Dedifferentiated amniotic fluid mesenchymal stem cell (primary cell): ENCODE data around the gene STAC2.

Experiments
- DNase-seq: peaks from one replicate; pipeline ENCODE4 v3.0.0-alpha.2; 2016; ENCODE audit errors: extremely low spot score

STAC2 gene

DNA sequence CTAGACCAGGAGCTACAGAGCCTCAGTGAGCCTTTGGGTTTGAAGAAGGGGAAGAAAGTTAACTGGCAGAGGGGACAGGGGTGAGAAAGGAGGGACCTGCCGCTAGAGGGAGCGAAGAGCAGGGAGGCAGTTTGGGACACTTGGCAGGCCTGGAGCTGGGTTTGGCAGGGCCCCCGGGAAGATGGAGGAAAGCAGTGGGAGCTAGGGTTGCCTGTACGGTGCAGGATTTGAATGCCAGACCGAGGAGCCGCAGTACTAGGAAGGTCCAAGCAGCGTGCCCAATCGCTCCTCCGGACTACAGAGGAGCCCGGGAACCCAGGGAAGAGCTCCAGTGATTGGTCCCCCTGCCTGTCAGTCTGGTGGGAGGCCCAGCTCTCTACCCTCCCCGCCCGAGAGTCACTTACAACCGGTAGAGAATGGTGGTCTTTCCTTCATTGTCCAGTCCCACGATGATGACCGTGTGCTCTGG lies 61.0 kb downstream of the STAC2 start:
- peak; percentile 80 for DNase-seq

GRCh38 chr17:39161962-39162361 lies 63.8 kb downstream of the STAC2 start:
- DNase-seq, result no peak
